ENCODE measurements around the gene DLX3.

DLX3 gene

DNA sequence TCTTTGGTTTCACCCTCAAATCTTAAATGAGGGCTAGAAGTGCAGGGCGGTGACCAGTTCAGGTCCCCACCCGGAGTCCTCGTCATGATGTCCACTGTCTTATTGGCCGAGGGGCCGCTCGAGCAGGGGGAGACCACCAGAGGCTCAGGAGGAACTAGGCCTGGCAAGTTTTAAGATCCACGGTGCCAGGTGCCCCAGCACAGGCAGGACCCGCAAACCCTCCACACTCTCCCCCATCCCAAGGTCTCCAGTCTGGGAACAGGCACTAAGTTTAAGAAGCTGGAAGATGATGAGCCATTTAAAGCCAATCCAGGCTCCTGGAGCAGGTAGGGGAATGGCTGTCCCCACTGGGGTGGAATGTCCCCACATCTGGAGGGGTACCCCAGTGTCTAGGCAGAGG lies 4.1 kb downstream of the DLX3 start:
- DNase-seq, result no peak

DNA sequence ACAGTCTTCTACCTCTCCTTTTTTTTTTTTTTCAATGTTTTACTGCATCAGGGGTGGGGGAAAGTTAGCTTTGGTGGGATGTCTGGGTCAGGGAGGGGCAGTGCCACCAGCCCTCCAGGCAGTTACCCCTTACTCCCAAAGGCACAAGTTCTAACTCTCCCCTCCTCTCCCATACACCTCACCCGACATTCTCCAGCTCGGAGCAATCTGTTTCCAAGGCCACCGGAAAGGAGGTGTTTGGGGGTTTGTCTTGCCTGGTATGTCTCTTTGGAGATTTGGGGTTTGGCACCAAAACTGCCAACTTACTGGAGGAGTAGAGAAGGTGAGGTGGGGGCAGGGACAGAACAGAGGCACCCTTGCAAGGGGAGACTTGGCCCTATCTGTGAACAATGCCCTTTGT lies 4.7 kb downstream of the DLX3 start:
- no peak for DNase-seq

DNA sequence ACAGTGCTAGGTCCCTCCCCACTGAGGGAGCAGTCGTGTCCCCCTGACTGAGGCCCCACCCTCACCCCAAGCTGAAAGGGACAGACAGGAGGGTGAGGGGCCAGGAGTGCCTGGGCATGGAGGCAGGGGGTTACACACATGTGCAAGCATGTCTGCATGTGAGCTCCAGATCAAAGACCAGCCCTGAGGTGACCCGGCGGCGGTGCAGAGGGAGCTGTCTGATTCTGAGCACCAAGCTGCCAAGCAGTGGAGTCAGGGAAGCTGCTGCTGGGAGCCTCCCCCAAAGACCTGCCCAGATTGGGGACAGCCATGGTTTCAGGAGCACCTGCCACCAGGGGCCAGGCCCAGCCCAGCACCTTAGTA lies 5.5 kb downstream of the DLX3 start:
- DNase-seq, result no peak

DNA sequence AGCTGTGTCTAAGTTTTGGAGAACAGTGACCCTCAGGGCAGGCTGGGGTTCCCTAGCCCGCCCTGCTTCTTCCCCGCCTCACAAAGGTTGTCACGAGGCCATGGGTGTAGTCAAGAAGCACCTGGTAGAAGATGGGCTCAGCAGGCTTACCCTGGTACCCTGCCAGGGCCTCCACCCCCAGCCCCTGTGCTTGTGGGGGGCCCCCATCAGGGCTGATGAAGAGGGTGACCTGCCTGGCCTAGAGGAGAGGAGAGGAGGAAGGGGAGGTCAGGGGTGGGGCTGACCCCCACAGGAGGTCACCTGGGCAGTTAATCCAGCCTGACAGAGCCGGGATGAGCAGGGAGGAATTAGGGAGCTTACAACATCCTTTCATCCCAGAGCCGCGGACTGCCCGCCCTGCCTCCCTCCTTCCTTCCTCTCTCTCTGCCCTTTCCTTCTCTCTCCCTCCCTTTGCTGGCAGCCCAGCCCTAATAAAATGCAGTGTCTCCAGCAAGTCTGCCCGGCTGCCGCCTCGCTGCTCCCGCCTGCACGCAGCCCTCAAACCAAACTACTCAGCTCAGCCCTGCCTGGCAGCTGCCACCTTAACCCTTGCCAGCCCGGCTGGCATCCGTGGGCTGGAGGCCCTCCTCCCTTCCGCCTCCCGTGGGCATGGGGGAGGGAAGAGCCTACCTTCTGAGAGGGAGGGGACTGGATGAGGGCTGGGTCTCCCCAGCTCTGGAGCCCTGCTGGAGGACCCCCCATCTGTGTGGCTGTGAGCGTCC lies 7.2 kb downstream of the DLX3 start:
- no peak for DNase-seq

DNA sequence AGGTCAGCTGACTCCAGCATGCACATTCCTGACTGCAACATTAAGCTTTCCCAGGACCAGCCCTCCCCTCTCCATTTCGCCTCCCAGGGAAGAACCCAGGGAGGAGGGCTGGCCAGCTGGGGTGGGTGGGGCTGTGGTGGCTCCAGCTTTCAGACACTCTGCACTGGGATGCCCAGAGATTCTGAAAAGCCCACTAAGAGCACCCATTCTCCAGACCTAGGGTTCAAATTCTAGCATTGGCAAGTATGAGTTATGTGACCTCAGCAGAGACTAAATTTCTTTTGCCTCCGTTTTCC lies 7.8 kb downstream of the DLX3 start:
- no peak for DNase-seq

DNA sequence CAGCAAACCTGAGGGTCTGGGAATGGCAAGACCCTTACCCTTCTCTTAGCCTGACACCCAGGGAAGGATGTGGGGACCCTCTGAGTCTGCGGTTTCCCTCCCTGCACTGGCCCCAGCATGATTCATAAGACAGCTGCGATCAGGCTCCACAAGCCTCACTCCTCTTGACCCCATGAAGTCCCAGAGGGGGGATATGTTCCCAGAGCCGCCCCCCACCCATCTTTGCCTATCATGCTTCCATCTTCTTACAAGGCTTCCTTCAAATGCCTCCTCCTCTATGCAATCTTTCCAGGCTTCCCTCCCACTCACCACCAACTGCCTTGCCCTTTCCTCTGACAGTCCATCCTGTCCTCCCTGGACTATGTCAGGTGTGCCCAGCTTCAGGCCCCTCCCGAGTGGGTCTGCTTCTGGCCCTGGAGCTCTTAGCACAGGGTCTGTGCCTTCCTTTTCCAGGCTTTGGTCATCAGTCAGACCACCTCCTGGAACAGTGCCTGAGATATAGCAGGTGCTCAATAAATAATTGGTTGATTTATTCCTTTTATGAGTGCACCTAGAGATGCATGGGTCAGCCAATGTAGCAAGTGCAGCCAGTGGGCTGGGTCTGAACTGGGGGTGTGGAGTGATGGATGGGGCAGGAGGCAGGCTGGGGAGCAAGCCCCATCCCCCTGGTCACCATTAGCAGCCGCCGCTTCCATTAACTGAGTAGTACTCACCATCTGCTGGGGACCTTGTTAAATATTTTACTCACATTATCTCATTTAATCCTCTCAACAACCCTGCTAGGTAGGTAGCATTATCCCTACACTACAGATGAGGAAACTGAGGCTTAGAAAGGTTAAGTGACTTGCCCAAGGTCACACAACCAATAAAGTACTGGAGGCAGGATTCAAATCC lies 8.4 kb downstream of the DLX3 start:
- DNase-seq, result no peak

DNA sequence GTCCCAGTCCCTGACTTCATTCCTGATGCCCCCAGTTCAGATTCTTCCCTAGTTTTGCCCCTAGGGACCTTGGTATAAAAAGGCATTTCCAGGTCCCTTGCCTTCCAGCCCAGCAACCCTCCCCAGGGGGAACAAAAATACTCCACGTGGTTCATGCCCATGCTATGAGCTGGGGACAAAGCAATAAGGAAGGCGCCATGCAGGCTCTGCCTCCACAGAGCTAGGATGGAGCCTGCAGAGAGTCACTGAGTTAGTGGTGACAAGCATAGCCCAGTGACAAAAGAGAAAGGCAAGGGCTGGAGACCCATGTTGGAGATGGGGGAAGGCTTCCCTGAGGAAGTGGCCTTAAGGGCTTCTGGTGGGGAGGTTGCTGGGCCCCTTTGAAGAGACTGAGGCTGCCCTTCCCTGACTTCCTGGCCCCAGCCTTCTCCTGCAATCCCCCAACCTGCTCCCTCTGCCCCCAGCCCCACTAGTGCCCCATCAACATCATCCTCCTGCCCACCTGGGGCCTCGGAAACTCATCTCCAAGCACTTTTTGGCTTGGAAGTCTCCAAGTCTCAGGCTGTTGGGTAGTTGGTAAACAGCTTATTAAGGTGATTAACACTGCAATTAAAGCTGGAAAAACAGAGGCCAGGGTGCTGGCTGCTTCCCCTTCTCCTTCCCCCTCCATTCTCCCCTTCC lies 9.6 kb downstream of the DLX3 start:
- DNase-seq, result no peak

DNA sequence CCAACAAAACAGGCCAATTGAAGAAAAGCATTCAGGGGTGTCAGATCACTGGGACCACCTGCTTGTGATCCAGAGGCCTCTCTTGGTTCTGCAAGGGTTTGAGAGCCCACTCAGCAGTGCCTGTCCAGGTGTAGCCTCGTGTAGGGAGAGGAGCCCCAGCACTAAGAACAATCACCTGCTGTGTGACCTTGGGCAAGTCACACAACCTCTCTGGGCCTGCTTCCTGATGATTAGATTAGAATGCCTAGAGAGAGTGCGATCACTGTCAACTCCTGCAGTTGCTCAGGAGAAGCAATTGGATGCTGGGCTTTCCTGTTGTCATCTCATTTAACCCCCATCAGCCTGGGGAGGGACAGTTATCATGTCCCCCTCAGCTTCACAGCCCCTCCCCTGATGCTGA lies 10.2 kb downstream of the DLX3 start:
- no peak for DNase-seq

DNA sequence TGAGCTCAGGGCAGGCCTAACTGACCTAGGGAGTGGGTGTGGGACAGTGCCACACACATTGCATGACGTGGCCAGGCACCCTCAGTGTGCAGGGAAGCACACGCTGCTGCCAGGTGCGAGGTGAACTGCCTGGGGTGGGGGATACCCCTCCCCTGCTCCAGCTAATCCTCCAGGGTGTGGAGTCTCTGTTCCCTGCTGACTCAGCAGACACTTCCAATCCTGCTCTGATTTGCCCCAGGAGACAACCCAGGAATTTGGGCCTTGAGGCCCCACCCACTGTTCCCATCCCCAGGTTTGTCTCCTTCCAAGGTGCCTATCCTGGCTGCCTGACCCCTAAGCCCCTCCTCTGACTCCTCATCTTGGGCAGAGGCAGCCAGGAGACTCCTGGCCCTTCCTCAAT lies 10.7 kb downstream of the DLX3 start:
- no peak for DNase-seq

DNA sequence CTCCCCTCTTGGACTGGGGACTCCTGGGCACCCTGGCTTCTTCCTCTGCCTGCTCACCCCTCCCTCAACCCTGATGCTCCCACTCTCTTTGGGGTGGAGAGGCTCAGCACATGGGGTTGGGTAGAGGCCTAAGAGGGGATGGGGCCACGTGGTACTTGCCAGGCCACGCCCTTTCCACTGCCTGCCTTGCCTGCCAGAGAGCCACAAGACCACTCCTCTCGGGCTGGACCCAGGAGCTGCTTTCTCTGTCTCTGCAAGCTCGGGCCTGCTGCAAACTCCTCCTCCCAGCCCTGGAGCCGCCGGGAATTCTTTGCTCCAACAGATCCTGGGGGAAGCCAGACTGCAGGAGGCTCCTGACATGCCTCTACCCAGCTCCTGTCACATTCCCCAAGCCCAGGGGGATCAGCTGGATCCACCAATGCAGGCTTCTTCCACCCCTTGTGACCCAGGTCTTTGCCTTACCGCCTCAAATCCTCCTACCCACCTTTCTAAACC lies 14.3 kb downstream of the DLX3 start:
- DNase-seq, result no peak

DNA sequence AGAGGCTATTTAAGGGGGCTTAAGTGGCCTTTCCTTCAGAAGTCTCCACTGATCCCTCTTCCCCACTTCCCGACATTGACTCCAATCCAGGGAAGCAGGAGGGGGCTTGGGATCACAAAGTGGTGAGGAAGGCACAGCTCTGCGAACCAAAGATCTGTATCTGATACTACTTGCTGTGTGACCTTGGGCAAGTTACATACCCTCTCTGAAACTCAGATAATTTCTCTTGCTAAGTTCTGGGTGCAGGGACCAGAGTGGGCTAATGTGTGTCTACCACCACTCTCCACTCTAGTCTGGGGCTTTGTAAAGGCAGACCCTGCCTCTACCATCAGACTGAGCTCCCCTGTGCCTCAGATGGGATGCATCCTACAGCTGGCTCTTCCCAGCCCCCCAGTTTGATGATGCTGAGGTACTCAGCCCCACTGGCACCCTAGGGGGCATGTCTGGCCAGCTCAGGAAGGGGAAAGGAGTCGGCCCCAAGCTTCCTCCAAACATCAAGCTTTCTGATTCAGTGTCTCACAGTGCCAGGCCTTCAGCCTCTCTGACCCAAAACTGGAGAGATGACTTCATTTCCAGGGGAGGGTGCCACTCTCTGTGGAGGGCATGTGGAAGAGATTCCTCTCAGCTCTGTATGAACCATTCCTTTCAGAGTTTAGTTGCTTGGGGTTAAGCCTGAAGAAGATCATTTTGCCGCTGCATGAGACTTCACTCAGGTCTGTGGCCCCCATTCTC lies 15.1 kb downstream of the DLX3 start:
- no peak for DNase-seq

DNA sequence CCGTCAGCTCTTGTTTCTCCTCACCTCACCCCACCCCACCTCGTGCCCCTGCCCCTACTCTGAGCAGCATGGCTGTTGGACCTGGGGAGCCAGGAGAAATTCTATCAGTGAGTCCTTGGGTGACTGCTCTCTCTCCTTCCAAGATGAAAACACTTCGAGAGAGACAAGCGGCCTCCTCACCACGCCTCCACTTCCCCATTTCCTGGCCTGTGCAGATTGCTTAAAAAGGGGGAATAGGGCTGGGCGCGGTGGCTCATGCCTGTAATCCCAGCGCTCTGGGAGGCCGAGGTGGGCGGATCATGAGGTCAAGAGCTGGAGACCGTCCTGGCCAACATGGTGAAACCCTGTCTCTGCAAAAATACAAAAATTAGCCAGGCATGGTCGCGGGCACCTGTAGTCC lies 16.5 kb downstream of the DLX3 start:
- DNase-seq, result no peak

DNA sequence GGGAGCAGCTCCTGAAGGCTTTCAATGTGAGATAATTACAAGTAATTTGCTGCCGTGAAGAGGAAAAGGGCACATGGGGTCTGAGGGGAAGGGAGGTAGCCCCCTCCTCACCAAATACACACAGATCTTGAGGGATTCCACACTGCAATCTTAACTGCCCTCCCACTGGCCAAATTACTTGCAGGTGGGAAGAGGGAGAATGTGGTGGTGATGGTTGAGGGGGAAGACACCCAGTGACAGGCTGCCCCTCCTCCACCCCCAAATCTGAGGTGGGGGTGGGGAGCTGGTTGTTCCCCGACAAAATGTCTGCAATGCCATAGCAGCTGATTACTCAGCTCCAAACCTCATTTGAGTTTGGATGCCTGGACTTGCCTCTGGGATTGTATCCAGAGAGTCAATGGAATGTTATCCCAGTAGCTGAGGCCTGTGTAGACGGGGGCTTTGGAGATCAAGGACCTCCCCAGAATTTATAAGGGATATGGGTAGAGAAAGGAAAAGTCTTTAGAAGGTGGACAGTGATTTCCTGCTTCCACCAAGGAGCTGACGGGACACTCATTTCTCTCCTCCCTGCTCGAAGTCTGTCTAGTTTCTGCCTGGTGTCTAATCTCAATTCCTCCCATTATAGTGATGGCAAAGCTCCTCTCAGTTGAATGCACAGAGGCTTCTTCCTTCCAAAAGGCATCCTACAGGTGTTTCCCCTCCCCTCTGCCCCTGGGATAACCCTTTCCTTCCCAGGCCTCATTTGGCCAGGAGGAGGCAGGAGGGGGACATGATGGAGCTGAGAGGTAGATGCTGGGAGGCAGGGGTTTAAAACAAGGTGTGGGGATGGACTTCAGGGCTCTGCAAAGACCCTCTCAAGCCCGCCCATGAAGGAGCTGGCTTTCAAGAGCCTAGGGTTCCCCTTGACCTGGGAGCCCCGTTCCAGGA lies 17.3 kb downstream of the DLX3 start:
- no peak for DNase-seq

DNA sequence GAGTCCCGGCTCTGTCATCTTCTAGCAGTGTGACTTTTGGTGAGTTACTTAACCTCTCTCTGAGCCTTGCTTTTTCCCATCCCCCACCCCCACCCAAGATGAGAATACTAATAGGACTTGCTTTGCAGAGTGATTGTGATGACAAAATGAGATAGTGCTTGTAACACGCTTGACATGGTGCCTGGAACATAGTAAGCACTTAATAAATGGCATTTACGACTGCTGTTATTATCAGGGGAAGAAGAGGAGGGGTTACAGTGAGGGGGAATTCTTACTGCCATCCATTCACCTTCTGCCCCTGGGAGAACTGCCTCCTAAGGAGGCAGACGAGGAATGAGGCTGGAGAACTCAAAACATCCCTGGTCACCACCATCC lies 18.2 kb downstream of the DLX3 start:
- no peak for DNase-seq

DNA sequence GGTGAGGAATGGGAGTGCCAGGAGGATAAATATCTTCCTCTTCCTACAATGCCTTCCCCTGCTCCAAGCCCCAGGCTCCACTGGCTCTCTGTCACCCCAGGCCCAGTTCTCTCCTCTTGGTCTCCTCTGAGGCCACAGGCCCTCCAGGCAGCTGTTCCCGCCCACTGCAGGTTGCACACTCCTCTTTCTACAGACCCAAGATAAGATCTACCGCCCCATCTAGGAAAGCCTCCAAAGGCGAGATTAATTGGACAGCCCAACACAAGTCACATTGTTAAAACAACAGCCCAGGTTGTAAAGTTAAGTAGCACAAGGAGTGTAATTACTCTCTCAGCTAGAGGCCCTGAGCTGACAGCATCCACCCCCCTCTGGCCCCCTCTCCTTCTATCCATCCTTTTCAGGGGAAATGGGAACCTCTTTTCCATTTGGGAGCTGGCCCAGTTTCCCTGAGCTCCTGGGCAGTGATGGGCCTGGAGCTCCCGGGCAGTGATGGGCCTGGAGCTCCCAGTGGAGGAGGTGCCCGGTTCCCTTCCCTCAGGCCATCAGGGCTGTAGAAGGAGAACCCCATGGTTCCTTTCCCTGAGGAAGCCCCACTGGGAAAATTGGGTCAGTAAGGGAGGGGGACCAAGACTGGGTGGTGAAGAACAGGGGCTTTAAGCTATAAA lies 18.7 kb downstream of the DLX3 start:
- no peak for DNase-seq

DNA sequence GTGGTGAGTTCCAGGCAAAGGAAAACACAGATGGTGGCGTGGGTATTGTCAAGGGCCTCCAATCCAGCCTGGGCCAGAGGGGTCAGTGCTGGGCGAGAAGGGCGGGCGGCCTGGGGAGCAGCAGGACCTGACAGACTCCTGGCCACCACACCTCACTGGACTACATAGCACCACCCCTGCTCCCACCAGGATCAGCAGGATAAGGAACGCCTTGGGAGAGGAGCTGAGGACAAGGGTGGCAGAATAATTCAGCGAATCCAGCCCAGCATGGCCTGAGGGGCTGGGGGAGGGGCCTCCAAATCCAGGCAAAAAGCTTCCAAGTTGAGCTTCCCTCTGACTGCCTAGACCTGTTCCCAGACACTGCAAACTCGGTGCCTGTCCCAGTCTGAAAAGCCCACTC lies 19.5 kb downstream of the DLX3 start:
- no peak for DNase-seq

DNA sequence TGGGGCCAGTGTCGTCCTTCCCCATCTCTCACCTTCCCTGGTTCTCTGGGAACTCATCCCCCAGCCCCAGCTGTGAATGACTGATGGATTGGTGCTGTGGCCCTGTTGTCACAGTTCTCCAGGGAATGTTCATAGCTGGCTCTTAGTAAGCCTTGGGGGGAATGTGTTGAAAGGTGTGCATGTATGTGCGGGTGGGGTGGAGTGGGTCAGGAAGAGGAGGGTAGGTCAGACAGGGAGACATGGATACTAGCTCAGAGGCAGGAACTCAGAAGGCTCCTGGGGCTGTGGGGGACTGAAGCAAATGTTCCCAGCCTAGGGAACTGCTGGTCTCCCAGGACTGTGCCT lies 21.8 kb downstream of the DLX3 start:
- DNase-seq, result no peak

DNA sequence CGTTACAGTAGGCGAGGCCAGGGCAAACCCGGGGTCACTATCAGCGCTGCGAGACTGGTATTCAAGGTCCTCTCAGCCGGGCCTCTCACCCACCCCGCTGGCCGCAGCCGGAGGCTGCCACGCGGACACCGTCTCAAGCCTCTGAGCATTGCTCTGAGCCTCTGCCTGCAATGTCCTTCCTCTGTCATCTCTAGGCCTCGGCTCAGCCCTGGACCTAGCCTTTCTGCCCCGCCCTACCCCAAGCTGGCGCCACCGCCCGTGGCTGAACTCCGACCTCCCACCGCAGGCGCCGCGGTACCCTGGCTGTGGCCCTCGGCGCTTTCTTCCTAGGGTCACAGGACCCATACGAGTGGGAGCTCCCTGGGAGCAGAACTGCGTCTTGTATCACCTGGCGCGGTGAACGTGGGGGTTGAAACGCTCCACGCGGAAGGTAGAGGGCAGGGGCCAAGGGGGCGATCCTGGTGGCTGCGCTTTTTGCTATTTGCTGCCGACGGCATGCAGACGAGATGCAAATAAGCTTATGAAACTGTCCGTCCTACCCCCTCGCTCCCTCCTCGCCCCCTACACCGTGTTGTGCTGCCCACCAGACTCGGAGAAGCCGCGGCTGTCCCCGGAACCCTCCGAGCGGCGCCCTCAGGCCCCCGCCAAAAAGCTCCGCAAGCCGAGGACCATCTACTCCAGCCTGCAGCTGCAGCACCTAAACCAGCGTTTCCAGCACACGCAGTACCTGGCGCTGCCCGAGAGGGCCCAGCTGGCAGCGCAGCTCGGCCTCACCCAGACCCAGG lies 22.3 kb downstream of the DLX3 start:
- DNase-seq, result no peak

DNA sequence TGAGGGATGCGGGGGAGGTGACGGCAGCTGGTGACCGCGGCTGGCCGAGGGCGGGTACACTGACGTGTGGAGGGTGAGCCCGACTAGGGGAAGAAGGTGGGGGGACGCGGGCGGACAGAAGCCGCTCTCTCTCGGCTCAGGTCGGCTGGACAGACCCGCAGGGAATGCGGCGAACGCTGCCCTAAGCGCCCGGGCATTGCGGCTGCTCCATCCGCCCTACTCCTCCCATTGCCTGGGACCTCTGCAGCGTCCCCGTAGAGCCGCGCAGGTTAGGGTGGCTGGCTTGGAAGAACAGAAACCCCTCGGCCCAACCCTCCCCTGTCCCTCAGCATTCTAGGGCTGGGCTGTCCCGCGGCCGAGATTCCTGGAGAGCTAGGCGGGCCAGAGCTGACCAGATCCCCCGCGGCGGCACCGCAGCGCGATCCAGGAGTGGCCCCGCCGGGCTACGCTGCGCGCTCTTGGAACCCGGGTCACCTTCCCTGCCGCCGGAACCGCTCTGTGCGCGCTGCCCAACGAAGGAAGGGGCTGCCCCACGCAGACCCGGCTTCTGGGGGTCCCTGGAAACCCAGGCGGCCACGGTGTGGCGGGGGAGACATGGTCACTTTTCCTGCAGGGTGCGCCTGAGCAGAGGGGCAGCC lies 23.1 kb downstream of the DLX3 start:
- DNase-seq, result no peak

DNA sequence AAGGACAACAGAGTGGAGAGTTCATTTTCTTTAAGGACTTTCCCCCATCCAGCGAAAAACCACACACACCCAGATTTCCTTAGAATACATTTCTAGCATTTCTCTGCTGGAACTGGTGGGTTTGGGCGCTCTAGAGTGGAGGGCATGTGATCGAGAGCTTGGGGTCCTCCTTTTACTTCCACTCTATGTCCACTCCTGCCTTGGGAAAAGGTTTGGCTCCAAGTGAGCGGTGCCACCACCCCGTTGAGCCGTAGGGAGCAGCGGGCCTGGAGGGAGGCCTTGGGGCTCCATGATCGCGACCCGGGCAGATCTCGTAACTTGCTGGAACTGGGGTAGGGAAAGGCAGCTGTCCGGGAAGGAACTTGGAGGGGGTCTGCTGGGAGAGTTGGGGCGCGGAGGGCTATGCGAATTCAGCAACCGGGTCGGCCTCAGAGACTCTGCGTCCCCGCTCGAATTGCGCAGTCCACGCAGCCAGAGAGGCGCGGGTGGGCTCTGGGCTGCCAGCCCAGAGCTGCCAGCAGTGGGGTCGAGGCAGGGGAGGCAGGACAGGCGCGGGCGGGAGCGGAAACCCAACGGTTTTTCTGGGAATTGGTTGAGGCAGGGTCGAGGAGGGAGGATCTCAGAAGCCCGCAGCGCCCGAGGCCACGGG lies 23.7 kb downstream of the DLX3 start:
- DNase-seq, result no peak

Data from NCI-H1436 treated with DMSO at 0.1 percent for 48 hours (cell line).